GM19351 (cell line): ENCODE data around the gene SOX12.

Source experiments
- ATAC-seq: cut with Tn5 transposase; IDR thresholded peaks from one replicate; pipeline ENCODE4 v1.9.1; 2021; ENCODE audit warnings: mild to moderate bottlenecking, moderate library complexity; ENCODE audit not compliant: unreplicated experiment

Gene SOX12

GRCh38 chr20:325045-325888, at the start of gene SOX12:
Gene SOX12, plus strand, starts transcription at chr20:325552. Its CDS starts 373 bp downstream, at chr20:325925.
- ATAC-seq: peak; percentile 76

- ATAC-seq: no peak
Observed at GRCh38 chr20:275791-276190, 49.6 kb upstream of the SOX12 start.

GRCh38 chr20:276620-277495, 48.5 kb upstream of the SOX12 start:
- no peak for ATAC-seq

- ATAC-seq: no peak
Observed at GRCh38 chr20:277496-277781, 47.9 kb upstream of the SOX12 start.

GRCh38 chr20:278181-278580, 47.2 kb upstream of the SOX12 start:
- ATAC-seq: no peak

- ATAC-seq: no peak
Observed at GRCh38 chr20:278607-279571, 46.5 kb upstream of the SOX12 start.

GRCh38 chr20:284172-284571, 41.2 kb upstream of the SOX12 start:
- no peak for ATAC-seq

- no peak for ATAC-seq
Observed at GRCh38 chr20:286508-286907, 38.8 kb upstream of the SOX12 start.

- ATAC-seq: no peak
Observed at GRCh38 chr20:288956-289692, 36.2 kb upstream of the SOX12 start.

- ATAC-seq: no peak
Observed at GRCh38 chr20:289693-290083, 35.7 kb upstream of the SOX12 start.

GRCh38 chr20:290084-290831, 35.1 kb upstream of the SOX12 start, which contains the start of gene C20orf96:
Gene C20orf96, minus strand, starts transcription at chr20:290750. Its CDS starts 140 bp downstream, at chr20:290610.
- ATAC-seq: peak; percentile 87

GRCh38 chr20:294602-295001, 30.8 kb upstream of the SOX12 start:
- ATAC-seq: no peak

- no peak for ATAC-seq
Observed at GRCh38 chr20:295804-296203, 29.5 kb upstream of the SOX12 start.

- ATAC-seq: peak; percentile 81
Observed at GRCh38 chr20:297098-297924, 28.0 kb upstream of the SOX12 start, which contains the start of gene ZCCHC3. Gene ZCCHC3, plus strand, starts transcription at chr20:297570. Its CDS starts 17 bp downstream, at chr20:297587.

GRCh38 chr20:297925-298775, 27.2 kb upstream of the SOX12 start:
- ATAC-seq: peak; percentile 24

GRCh38 chr20:298776-299391, 26.5 kb upstream of the SOX12 start:
- ATAC-seq: no peak

GRCh38 chr20:300345-300990, 24.9 kb upstream of the SOX12 start:
- no peak for ATAC-seq
